HEK293 (cell line): ENCODE results near the gene ALOX15.
A peak's percentile ranks its signal among the peaks of the same experiment; 100 is the strongest.

Source experiments
- CTCF ChIA-PET: fragments of 350-600 bp; formaldehyde crosslinking; extraction: SDS; loops from one replicate; lab custom pipeline; 2021; ENCODE audit warnings: antibody characterized with exemption; lab: Yijun Ruan, JAX
- POLR2A ChIA-PET: fragments of 300-600 bp; formaldehyde crosslinking; extraction: SDS; loops from one replicate; lab custom pipeline; 2020; ENCODE audit warnings: antibody characterized with exemption, inconsistent platforms; lab: Yijun Ruan, JAX
- H3K27ac ChIP-seq: fragments of 200-500 bp; sonication (Bioruptor generic); 2 replicates; pipeline ENCODE4 v1.5.1; 2014; ENCODE audit warnings: low read depth, low read length, control low read depth, inconsistent platforms; ENCODE audit errors: extremely low read depth
- H3K36me3 ChIP-seq, 2 experiments: fragments of 200-500 bp in 1 of 2; sonication (Bioruptor generic) in 1 of 2; 1 replicate in 1 of 2; 2 replicates in 1 of 2; pipeline ENCODE4 v1.5.1; 2014 to 2017; ENCODE audit warnings: inconsistent platforms in 2 of 2, low read length in 2 of 2; ENCODE audit not compliant: control insufficient read depth in 2 of 2, insufficient read depth in 1 of 2
- H3K4me1 ChIP-seq: fragments of 200-500 bp; sonication (Bioruptor generic); 2 replicates; pipeline ENCODE4 v1.5.1; 2014; ENCODE audit warnings: mild to moderate bottlenecking, low read length, inconsistent platforms; ENCODE audit not compliant: control insufficient read depth, insufficient read depth
- H3K4me3 ChIP-seq: 2 replicates; pipeline ENCODE4 v1.5.1; 2011; ENCODE audit warnings: low read depth, mild to moderate bottlenecking, control low read depth, low read length, moderate library complexity
- H3K9me3 ChIP-seq: fragments of 200-500 bp; sonication (Bioruptor generic); 2 replicates; pipeline ENCODE4 v1.5.1; 2014; ENCODE audit warnings: low read depth, low read length, inconsistent platforms; ENCODE audit not compliant: control insufficient read depth, insufficient read depth
- OVOL3 ChIP-seq: fragments of 450-650 bp; formaldehyde crosslinking; IDR thresholded peaks from 2 replicates; pipeline ENCODE4 v1.5.1; 2016; ENCODE audit warnings: missing biosample characterization, missing genetic modification characterization
- PRDM1 ChIP-seq: fragments of 450-650 bp; formaldehyde crosslinking; IDR thresholded peaks from 2 replicates; pipeline ENCODE4; 2016; ENCODE audit warnings: missing biosample characterization, missing genetic modification characterization
- REPIN1 ChIP-seq: fragments of 450-650 bp; formaldehyde crosslinking; IDR thresholded peaks from 2 replicates; pipeline ENCODE4 v1.5.1; 2017; ENCODE audit warnings: missing biosample characterization, missing genetic modification characterization, low read depth
- ZFP69B ChIP-seq: fragments of 450-650 bp; formaldehyde crosslinking; IDR thresholded peaks from 2 replicates; pipeline ENCODE4 v1.5.1; 2016; ENCODE audit warnings: missing biosample characterization, missing genetic modification characterization
- ZNF274 ChIP-seq, 2 experiments: fragments of 200-500 bp in 1 of 2; fragments of 450-650 bp in 1 of 2; sonication (Bioruptor generic) in 1 of 2; formaldehyde crosslinking in 1 of 2; IDR thresholded peaks; 2 replicates each; pipeline versions ENCODE4 v1.5.1 to v1.6.1; 2014 to 2016; ENCODE audit warnings: borderline replicate concordance in 1 of 2, inconsistent platforms in 1 of 2, low read length in 1 of 2, missing biosample characterization in 1 of 2, missing genetic modification characterization in 1 of 2
- ZNF391 ChIP-seq: fragments of 450-650 bp; formaldehyde crosslinking; IDR thresholded peaks from 2 replicates; pipeline ENCODE4 v1.5.1; 2016; ENCODE audit warnings: low read depth, missing biosample characterization, missing genetic modification characterization, borderline replicate concordance
- ZNF585B ChIP-seq: fragments of 450-650 bp; formaldehyde crosslinking; IDR thresholded peaks from 2 replicates; pipeline ENCODE4 v1.5.1; 2016; ENCODE audit warnings: missing biosample characterization, missing genetic modification characterization
- ZNF654 ChIP-seq: fragments of 450-650 bp; formaldehyde crosslinking; IDR thresholded peaks from 2 replicates; pipeline ENCODE4 v1.5.1; 2016; ENCODE audit warnings: low read depth, missing biosample characterization, missing genetic modification characterization
- ZNF785 ChIP-seq: fragments of 450-650 bp; formaldehyde crosslinking; IDR thresholded peaks from 2 replicates; pipeline ENCODE4 v1.5.1; 2016; ENCODE audit warnings: missing biosample characterization, missing genetic modification characterization
- ZNF837 ChIP-seq: fragments of 450-650 bp; formaldehyde crosslinking; IDR thresholded peaks from 2 replicates; pipeline ENCODE4 v1.5.1; 2016; ENCODE audit warnings: missing biosample characterization, missing genetic modification characterization
- ZNF843 ChIP-seq: fragments of 450-650 bp; formaldehyde crosslinking; IDR thresholded peaks from 2 replicates; pipeline ENCODE4 v1.5.1; 2016; ENCODE audit warnings: missing biosample characterization, missing genetic modification characterization
- TF ChIP-seq, protein P1 (sequence below): fragments of 450-650 bp; formaldehyde crosslinking; IDR thresholded peaks from 2 replicates; pipeline ENCODE4 v1.5.1; 2017; ENCODE audit warnings: missing biosample characterization, missing genetic modification characterization
- TF ChIP-seq, protein P2 (sequence below): fragments of 450-650 bp; formaldehyde crosslinking; IDR thresholded peaks from 2 replicates; pipeline ENCODE4 v1.5.1; 2016; ENCODE audit warnings: missing biosample characterization, missing genetic modification characterization

Gene ALOX15

DNA sequence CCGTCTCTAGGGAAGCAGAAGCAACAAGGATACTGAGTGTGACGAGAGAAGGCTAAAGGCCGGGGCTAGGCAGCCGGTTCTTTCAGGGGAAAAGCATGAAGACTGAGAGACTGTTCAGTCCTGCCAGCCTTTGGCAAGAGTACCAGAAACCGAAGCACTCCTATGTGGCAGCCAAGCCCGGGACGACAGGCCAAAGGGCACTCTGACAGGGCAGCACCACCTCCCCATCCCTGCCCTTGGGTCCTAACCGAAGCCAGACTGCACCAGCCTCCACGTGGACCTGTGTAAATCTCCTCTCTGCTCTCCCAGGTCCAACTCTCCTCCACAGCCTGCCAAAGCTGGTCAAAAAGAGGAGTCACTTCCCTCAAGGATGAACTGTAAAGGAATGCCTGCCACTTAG, 23.5 kb upstream of the ALOX15 start:
- POLR2A ChIA-PET: no interaction called here

GRCh38 chr17:4664230-4664629, 22.8 kb upstream of the ALOX15 start:
- H3K27ac ChIP-seq: no peak overlapping the region

More for the DNA sequence above, 23.5 kb upstream of the ALOX15 start:
- TF ChIP-seq, protein P1, sequence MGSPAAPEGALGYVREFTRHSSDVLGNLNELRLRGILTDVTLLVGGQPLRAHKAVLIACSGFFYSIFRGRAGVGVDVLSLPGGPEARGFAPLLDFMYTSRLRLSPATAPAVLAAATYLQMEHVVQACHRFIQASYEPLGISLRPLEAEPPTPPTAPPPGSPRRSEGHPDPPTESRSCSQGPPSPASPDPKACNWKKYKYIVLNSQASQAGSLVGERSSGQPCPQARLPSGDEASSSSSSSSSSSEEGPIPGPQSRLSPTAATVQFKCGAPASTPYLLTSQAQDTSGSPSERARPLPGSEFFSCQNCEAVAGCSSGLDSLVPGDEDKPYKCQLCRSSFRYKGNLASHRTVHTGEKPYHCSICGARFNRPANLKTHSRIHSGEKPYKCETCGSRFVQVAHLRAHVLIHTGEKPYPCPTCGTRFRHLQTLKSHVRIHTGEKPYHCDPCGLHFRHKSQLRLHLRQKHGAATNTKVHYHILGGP (tag by site-specific recombination): no peak
- no peak for TF ChIP-seq ZNF585B (tag by site-specific recombination)
- TF ChIP-seq ZFP69B (tag by site-specific recombination): no peak
- no peak for TF ChIP-seq ZNF843 (tag by site-specific recombination)
- Histone ChIP-seq H3K4me1 (no peaks in the 10 kb centered on the region), H3K27ac (no peak overlapping the region), H3K9me3 (no peaks in the 10 kb centered on the region), H3K4me3 (no peak overlapping the region), H3K36me3 (no peaks in the 10 kb centered on the region)
- CTCF ChIA-PET: interaction anchor here (0.6 kb wide), 1 partner anchor 766 kb away, joined by 4 read pairs; no protein-coding TSS in a partner anchor

DNA sequence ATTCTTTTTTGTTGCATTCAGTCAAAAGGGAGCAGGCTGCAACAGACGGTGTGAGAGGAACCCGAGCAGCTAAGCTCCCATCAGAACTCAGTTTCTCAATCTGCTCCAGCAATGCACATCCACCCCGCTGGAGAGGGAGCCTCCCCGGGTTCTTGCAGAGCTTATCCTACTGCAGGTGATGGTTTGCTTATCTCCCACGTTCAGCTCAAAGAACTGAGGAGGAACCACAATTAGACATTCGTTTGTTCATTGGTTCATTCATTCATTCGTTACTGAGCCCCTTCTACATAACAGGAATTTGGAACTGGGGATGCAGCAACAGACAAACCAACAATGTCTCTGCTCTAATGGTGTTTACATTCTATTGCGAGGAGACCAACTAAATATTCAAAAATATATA, 22.2 kb upstream of the ALOX15 start:
- H3K27ac ChIP-seq: no peak overlapping the region
- no peak overlapping the region for H3K4me3 ChIP-seq
- H3K4me1 ChIP-seq: no peaks in the 10 kb centered on the region
- no peaks in the 10 kb centered on the region for H3K36me3 ChIP-seq
- no peaks in the 10 kb centered on the region for H3K9me3 ChIP-seq
- ChIA-PET CTCF (interaction anchor here (0.7 kb wide), 1 partner anchor 750 kb away, joined by 3 read pairs; no protein-coding TSS in a partner anchor), POLR2A (no interaction called here)
- no peak for TF ChIP-seq OVOL3 (tag by site-specific recombination)
- no peak for TF ChIP-seq ZNF274 (IDR thresholded peaks at IDR 0.05; ENCODE audit: low read length)
- TF ChIP-seq ZNF274 (tag by site-specific recombination; IDR thresholded peaks at IDR 0.05; ENCODE audit: borderline replicate concordance): no peak
- TF ChIP-seq ZNF654 (tag by site-specific recombination): no peak
- no peak for TF ChIP-seq REPIN1 (tag by site-specific recombination)
- no peak for TF ChIP-seq ZNF391 (tag by site-specific recombination)
- TF ChIP-seq PRDM1: no peak
- no peak for TF ChIP-seq ZNF785

More at GRCh38 chr17:4664230-4664629, 22.8 kb upstream of the ALOX15 start:
- Histone ChIP-seq H3K4me3 (no peak overlapping the region), H3K9me3 (no peaks in the 10 kb centered on the region), H3K36me3 (no peaks in the 10 kb centered on the region), H3K4me1 (no peaks in the 10 kb centered on the region)
- ChIA-PET POLR2A (no interaction called here), CTCF (interaction anchor here (0.7 kb wide), 1 partner anchor 750 kb away, joined by 3 read pairs; no protein-coding TSS in a partner anchor)
- no peak for TF ChIP-seq ZNF837 (tag by site-specific recombination)
- TF ChIP-seq, protein P2, sequence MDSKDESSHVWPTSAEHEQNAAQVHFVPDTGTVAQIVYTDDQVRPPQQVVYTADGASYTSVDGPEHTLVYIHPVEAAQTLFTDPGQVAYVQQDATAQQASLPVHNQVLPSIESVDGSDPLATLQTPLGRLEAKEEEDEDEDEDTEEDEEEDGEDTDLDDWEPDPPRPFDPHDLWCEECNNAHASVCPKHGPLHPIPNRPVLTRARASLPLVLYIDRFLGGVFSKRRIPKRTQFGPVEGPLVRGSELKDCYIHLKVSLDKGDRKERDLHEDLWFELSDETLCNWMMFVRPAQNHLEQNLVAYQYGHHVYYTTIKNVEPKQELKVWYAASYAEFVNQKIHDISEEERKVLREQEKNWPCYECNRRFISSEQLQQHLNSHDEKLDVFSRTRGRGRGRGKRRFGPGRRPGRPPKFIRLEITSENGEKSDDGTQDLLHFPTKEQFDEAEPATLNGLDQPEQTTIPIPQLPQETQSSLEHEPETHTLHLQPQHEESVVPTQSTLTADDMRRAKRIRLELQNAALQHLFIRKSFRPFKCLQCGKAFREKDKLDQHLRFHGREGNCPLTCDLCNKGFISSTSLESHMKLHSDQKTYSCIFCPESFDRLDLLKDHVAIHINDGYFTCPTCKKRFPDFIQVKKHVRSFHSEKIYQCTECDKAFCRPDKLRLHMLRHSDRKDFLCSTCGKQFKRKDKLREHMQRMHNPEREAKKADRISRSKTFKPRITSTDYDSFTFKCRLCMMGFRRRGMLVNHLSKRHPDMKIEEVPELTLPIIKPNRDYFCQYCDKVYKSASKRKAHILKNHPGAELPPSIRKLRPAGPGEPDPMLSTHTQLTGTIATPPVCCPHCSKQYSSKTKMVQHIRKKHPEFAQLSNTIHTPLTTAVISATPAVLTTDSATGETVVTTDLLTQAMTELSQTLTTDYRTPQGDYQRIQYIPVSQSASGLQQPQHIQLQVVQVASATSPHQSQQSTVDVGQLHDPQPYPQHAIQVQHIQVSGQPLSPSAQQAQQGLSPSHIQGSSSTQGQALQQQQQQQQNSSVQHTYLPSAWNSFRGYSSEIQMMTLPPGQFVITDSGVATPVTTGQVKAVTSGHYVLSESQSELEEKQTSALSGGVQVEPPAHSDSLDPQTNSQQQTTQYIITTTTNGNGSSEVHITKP (tag by site-specific recombination): peak; percentile 62
